HCT116 (cell line): ENCODE measurements around the gene OR6B2. TPM values are rescaled to one million over a fixed set of nuclear protein-coding genes. Genes with fewer than 3 reads are reported as not detected.

Experiments used
- ATAC-seq: fragments of 200-7000 bp; cut with Tn5 transposase; 2 replicates; pipeline ENCODE4 v1.9.1; 2020; ENCODE audit warnings: mild to moderate bottlenecking, moderate library complexity
- BruUV-seq: library from RNA; stranded (reverse); fragments of 400-500 nt; replicated peaks from 2 replicates; lab custom pipeline; 2021; lab: Mats Ljungman, UMichigan
- CTCF ChIA-PET: fragments of 300-600 bp; sonication (Branson Sonifier 250); formaldehyde crosslinking; loops from one replicate; lab custom pipeline; 2021; ENCODE audit warnings: antibody characterized with exemption; lab: Charles Lee
- POLR2A ChIA-PET: fragments of 300-600, 350-600 bp; sonication (Branson Sonifier 250); formaldehyde crosslinking; loops from one replicate; lab custom pipeline; 2021; ENCODE audit warnings: antibody characterized with exemption; lab: Charles Lee
- RAD21 ChIA-PET, 2 experiments: fragments of 300-600 bp; sonication (Branson Sonifier 250); formaldehyde crosslinking; loops; one replicate each; lab custom pipeline; 2023; ENCODE audit warnings: low total read pairs in 2 of 2; ENCODE audit not compliant: uncharacterized antibody in 2 of 2, unreplicated experiment in 2 of 2, low non-redundant PET in 1 of 2; lab: Charles Lee
- DNase-seq: peaks from one replicate; pipeline ENCODE4 v3.0.0-alpha.2; 2010; ENCODE audit warnings: low read depth, low spot score
- H2AFZ ChIP-seq: fragments of 200-600 bp; shearing (Covaris generic), sonication (generic); 2 replicates; pipeline ENCODE4 v1.6.1; 2017; ENCODE audit warnings: low read depth, mixed run types, mixed read lengths, antibody characterized with exemption, low read length; ENCODE audit not compliant: poor library complexity, severe bottlenecking
- H3K27ac ChIP-seq: 2 replicates; pipeline ENCODE4 v1.5.1; 2012; ENCODE audit warnings: low read depth, low read length
- H3K27me3 ChIP-seq: fragments of 200-600 bp; sonication (generic); 2 replicates; pipeline ENCODE4 v1.6.1; 2016; ENCODE audit warnings: mixed run types, low read length, mixed read lengths; ENCODE audit not compliant: insufficient read depth
- H3K36me3 ChIP-seq, 2 experiments: fragments of 200-500 bp in 1 of 2; fragments of 200-600 bp in 1 of 2; sonication (Bioruptor generic) in 1 of 2; sonication (generic) in 1 of 2; 2 replicates each; pipeline versions ENCODE4 v1.5.1 to v1.6.1; 2014 to 2016; ENCODE audit warnings: low read length in 2 of 2, inconsistent platforms in 1 of 2, mixed read lengths in 1 of 2, mixed run types in 1 of 2; ENCODE audit not compliant: insufficient read depth in 2 of 2, control insufficient read depth in 1 of 2
- H3K4me1 ChIP-seq, 2 experiments: fragments of 200-600 bp in 1 of 2; sonication (generic) in 1 of 2; 2 replicates each; pipeline versions ENCODE4 v1.5.1 to v1.6.1; 2012 to 2017; ENCODE audit warnings: low read length in 2 of 2, inconsistent platforms in 1 of 2, mild to moderate bottlenecking in 1 of 2, mixed read lengths in 1 of 2, mixed run types in 1 of 2, moderate library complexity in 1 of 2; ENCODE audit not compliant: insufficient read depth in 2 of 2, control insufficient read depth in 1 of 2
- H3K4me2 ChIP-seq: fragments of 200-600 bp; sonication (generic); 2 replicates; pipeline ENCODE4 v1.6.1; 2017; ENCODE audit warnings: mixed run types, low read length, mixed read lengths
- H3K4me3 ChIP-seq, 2 experiments: fragments of 200-600 bp in 1 of 2; sonication (generic) in 1 of 2; replicated peaks in 1 of 2; 2 replicates each; pipeline ENCODE4 v1.5.1; 2011 to 2016; ENCODE audit warnings: low read length in 2 of 2, control low read depth in 1 of 2, low read depth in 1 of 2, mild to moderate bottlenecking in 1 of 2, mixed read lengths in 1 of 2, mixed run types in 1 of 2
- H3K79me2 ChIP-seq: fragments of 200-600 bp; sonication (generic); 2 replicates; pipeline ENCODE4 v1.6.1; 2017; ENCODE audit warnings: mild to moderate bottlenecking, mixed run types, low read length, moderate library complexity, mixed read lengths; ENCODE audit not compliant: insufficient read depth
- H3K9ac ChIP-seq: fragments of 200-600 bp; sonication (generic); 2 replicates; pipeline ENCODE4 v1.6.1; 2016; ENCODE audit warnings: low read length, mixed read lengths
- H3K9me2 ChIP-seq: fragments of 200-600 bp; sonication (generic), shearing (Covaris generic); 2 replicates; pipeline ENCODE4 v1.6.1; 2017; ENCODE audit warnings: mixed run types, mild to moderate bottlenecking, moderate library complexity; ENCODE audit not compliant: insufficient read depth
- H3K9me3 ChIP-seq, 2 experiments: fragments of 200-500 bp in 1 of 2; fragments of 200-600 bp in 1 of 2; sonication (Bioruptor generic) in 1 of 2; sonication (generic) in 1 of 2; 2 replicates each; pipeline ENCODE4 v1.6.1; 2014 to 2017; ENCODE audit warnings: low read length in 2 of 2, mixed read lengths in 2 of 2, inconsistent platforms in 1 of 2, low read depth in 1 of 2, mild to moderate bottlenecking in 1 of 2, mixed run types in 1 of 2, moderate library complexity in 1 of 2; ENCODE audit not compliant: control insufficient read depth in 1 of 2, insufficient read depth in 1 of 2
- H4K20me1 ChIP-seq: fragments of 200-600 bp; sonication (generic), shearing (Covaris generic); 2 replicates; pipeline ENCODE4 v1.6.1; 2017; ENCODE audit warnings: mixed run types, mild to moderate bottlenecking, moderate library complexity; ENCODE audit not compliant: insufficient read depth
- CBX3 ChIP-seq: IDR thresholded peaks from 2 replicates; pipeline ENCODE4 v1.6.1; 2012; ENCODE audit warnings: low read depth
- CEBPB ChIP-seq: IDR thresholded peaks from 2 replicates; pipeline ENCODE4 v1.6.1; 2012; ENCODE audit warnings: low read depth
- ELF1 ChIP-seq: IDR thresholded peaks from 2 replicates; pipeline ENCODE4 v1.6.1; 2012; ENCODE audit warnings: low read depth, borderline replicate concordance
- EZH2 ChIP-seq: fragments of 200-600 bp; sonication (generic); IDR thresholded peaks from 2 replicates; pipeline ENCODE4 v1.6.1; 2017; ENCODE audit warnings: antibody characterized with exemption, mixed run types
- EZH2phosphoT487 ChIP-seq: fragments of 200-600 bp; IDR thresholded peaks from 2 replicates; pipeline ENCODE4 v1.6.1; 2018; ENCODE audit warnings: antibody characterized with exemption, borderline replicate concordance
- SIN3A ChIP-seq: IDR thresholded peaks from 2 replicates; pipeline ENCODE4 v1.6.1; 2012; ENCODE audit warnings: low read depth
- YY1 ChIP-seq: IDR thresholded peaks from 2 replicates; pipeline ENCODE4 v1.6.1; 2011; ENCODE audit warnings: low read length, low read depth, moderate library complexity, mild to moderate bottlenecking; ENCODE audit not compliant: insufficient replicate concordance; ENCODE audit errors: extremely low read depth
- intact Hi-C: fragments of 100-400 bp; cut with micrococcal nuclease; formaldehyde crosslinking; loops from 2 replicates; pipeline ENCODE4 v1.10.0; 2022
- total RNA-seq: library from RNA; stranded (reverse); gene quantifications from one replicate; pipeline ENCODE4 v1.2.1, GENCODE V29; 2021; ENCODE audit not compliant: unreplicated experiment

OR6B2 gene
- total RNA-seq, 1 experiment from 2014 or later = not detected

DNA sequence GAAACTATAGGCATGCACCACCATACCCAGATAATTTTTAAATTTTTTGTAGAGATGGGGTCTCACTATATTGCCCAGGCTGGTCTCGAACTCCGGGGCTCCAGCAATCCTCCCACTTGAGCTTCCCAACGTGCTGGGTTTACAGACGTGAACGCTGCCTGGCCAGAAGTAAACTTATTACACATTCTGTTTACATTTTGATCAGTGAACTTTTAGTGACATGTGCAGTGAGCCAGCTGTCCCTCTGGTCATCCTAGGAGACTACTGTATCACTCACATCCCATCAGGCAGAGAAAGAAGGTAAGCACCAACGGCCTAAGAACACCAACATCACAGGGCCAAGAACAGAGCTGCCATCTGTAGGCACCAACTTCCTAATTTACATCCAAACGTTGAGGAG is 27.2 kb downstream of the OR6B2 start:
- no peak for ATAC-seq
- no peak overlapping the region for H3K9ac ChIP-seq
- H3K79me2 ChIP-seq = peaks cover 3% of the 10 kb centered on the region
- RAD21 ChIA-PET = no interaction called here
- no peaks in the 10 kb centered on the region for H3K27me3 ChIP-seq
- intact Hi-C loops = no loop called here
- no peaks in the 10 kb centered on the region for H3K9me3 ChIP-seq
- BruUV-seq = no TSS peak
- peaks cover 38 to 48% of the 10 kb centered on the region in 2 experiments for H3K36me3 ChIP-seq
- DNase-seq = no peak
- no peak for TF ChIP-seq SIN3A
- TF ChIP-seq YY1 = no peak
- no peak for TF ChIP-seq ELF1
- no peak for TF ChIP-seq CBX3
- TF ChIP-seq EZH2 = no peak
- no peak overlapping the region for H3K4me3 ChIP-seq
- no peaks in the 10 kb centered on the region for H3K4me1 ChIP-seq
- POLR2A ChIA-PET = no interaction called here
- H3K27ac ChIP-seq = no peak overlapping the region
- H3K9me2 ChIP-seq = no peaks in the 10 kb centered on the region
- H2AFZ ChIP-seq = no peak overlapping the region
- H3K4me2 ChIP-seq = no peak overlapping the region
- no peaks in the 10 kb centered on the region for H4K20me1 ChIP-seq
- CTCF ChIA-PET = no interaction called here

DNA sequence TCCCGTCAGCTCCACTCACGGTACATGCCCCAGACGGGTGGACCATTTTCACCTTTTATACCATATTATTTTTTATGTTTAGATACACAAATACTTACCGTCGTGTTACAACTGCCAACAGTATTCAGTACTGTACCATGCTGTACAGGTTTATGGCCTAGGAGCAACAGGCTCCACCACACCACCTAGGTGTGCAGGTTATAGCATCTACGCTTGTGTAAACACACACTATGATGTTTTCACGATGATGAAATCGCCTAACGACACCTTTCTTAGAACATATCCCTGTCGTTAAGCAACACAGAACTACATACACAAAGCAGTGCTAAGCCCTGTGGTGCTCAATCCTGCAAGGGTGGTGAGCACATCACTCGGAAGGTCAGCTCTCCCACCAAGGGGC is 29.6 kb downstream of the OR6B2 start:
- TF ChIP-seq CEBPB (no peak), ELF1 (no peak), EZH2phosphoT487 (no peak)
- Histone ChIP-seq H3K4me2 (no peak overlapping the region), H3K36me3 (peaks cover 29 to 39% of the 10 kb centered on the region in 2 experiments), H3K4me3 (no peak overlapping the region), H3K4me1 (no peaks in the 10 kb centered on the region), H2AFZ (no peak overlapping the region), H3K79me2 (peaks cover 6% of the 10 kb centered on the region; the same call in 1 of the 2 replicates), H3K27me3 (no peaks in the 10 kb centered on the region), H3K9me3 (no peaks in the 10 kb centered on the region), H3K27ac (no peak overlapping the region), H4K20me1 (no peaks in the 10 kb centered on the region), H3K9ac (no peak overlapping the region), H3K9me2 (no peaks in the 10 kb centered on the region)
- CTCF ChIA-PET = no interaction called here
- RAD21 ChIA-PET = no interaction called here
- intact Hi-C loops = no loop called here
- BruUV-seq = no TSS peak
- ATAC-seq = no peak
- no peak for DNase-seq
- POLR2A ChIA-PET = no interaction called here
